MCF 10A (cell line): ENCODE measurements around the gene SPEF2. TPM values are rescaled to one million over a fixed set of nuclear protein-coding genes. Genes with fewer than 3 reads are reported as not detected.

Source experiments
- BruUV-seq: library from RNA; stranded (reverse); fragments of 400-500 nt; replicated peaks from 2 replicates; lab custom pipeline; 2021; lab: Mats Ljungman, UMichigan
- CTCF ChIA-PET: fragments of 300-600 bp; sonication (Branson Sonifier 250); formaldehyde crosslinking; extraction: SDS; loops from one replicate; lab custom pipeline; 2021; ENCODE audit warnings: antibody characterized with exemption, inconsistent platforms; lab: Yijun Ruan, JAX
- POLR2A ChIA-PET: fragments of 300-600, 350-650 bp; sonication (Branson Sonifier 250); formaldehyde crosslinking; extraction: SDS; loops from one replicate; lab custom pipeline; 2020; ENCODE audit warnings: antibody characterized with exemption, inconsistent platforms; lab: Yijun Ruan, JAX
- DNase-seq: peaks from one replicate; pipeline ENCODE4 v3.0.0-alpha.2; 2018; ENCODE audit not compliant: unreplicated experiment
- H3K27ac Mint-ChIP-seq: one replicate; pipeline ENCODE4 v1.8.0; 2022; ENCODE audit warnings: mild to moderate bottlenecking, low read depth, mixed read lengths; ENCODE audit not compliant: unreplicated experiment
- H3K27me3 Mint-ChIP-seq: one replicate; pipeline ENCODE4 v1.8.0; 2022; ENCODE audit warnings: mixed read lengths; ENCODE audit not compliant: insufficient read depth, unreplicated experiment
- H3K36me3 Mint-ChIP-seq: one replicate; pipeline ENCODE4 v1.8.0; 2022; ENCODE audit warnings: mild to moderate bottlenecking, moderate library complexity, mixed read lengths; ENCODE audit not compliant: insufficient read depth, unreplicated experiment
- H3K4me1 Mint-ChIP-seq: one replicate; pipeline ENCODE4 v1.8.0; 2022; ENCODE audit warnings: mixed read lengths; ENCODE audit not compliant: insufficient read depth, unreplicated experiment
- H3K4me3 Mint-ChIP-seq: one replicate; pipeline ENCODE4 v1.8.0; 2022; ENCODE audit warnings: mild to moderate bottlenecking, moderate library complexity, mixed read lengths; ENCODE audit not compliant: unreplicated experiment
- H3K9me3 Mint-ChIP-seq: one replicate; pipeline ENCODE4 v1.8.0; 2022; ENCODE audit warnings: mixed read lengths; ENCODE audit not compliant: unreplicated experiment
- CTCF ChIP-seq: fragments of 200-600 bp; IDR thresholded peaks from one replicate; pipeline ENCODE4 v1.8.0; 2022; ENCODE audit warnings: antibody characterized with exemption, mild to moderate bottlenecking; ENCODE audit not compliant: unreplicated experiment
- intact Hi-C: fragments of 100-400 bp; cut with micrococcal nuclease; formaldehyde crosslinking; loops from 2 replicates; pipeline ENCODE4 v1.14.1; 2022
- total RNA-seq: library from RNA; stranded (reverse); gene quantifications from 2 replicates; pipeline ENCODE4 v1.2.3, GENCODE V29; 2022

The SPEF2 gene
- total RNA-seq, 1 experiment from 2014 or later = 5.3 TPM

GRCh38 chr5:35623991-35624390 is 6.3 kb downstream of the SPEF2 start:
- Mint-ChIP-seq H3K27me3 (no peaks in the 10 kb centered on the region), H3K27ac (no peak overlapping the region), H3K9me3 (no peaks in the 10 kb centered on the region), H3K4me3 (no peak overlapping the region), H3K4me1 (no peaks in the 10 kb centered on the region), H3K36me3 (no peaks in the 10 kb centered on the region)
- intact Hi-C loops = no loop called here
- DNase-seq = no peak
- no peak for TF ChIP-seq CTCF
- ChIA-PET POLR2A (no interaction called here), CTCF (no interaction called here)
- no TSS peak for BruUV-seq

GRCh38 chr5:35626108-35626507 is 8.4 kb downstream of the SPEF2 start:
- Mint-ChIP-seq H3K27ac (no peak overlapping the region), H3K36me3 (no peaks in the 10 kb centered on the region), H3K9me3 (no peaks in the 10 kb centered on the region), H3K4me1 (no peaks in the 10 kb centered on the region), H3K27me3 (no peaks in the 10 kb centered on the region), H3K4me3 (no peak overlapping the region)
- POLR2A ChIA-PET = interaction anchor here (1.0 kb wide), 1 partner anchor 12 kb away, joined by 3 read pairs; no protein-coding TSS in a partner anchor
- CTCF ChIA-PET = interaction anchor here (0.7 to 2.2 kb wide), 2 partner anchors 8 to 26 kb away, joined by 3 to 14 read pairs; partner anchors contain the start of gene SPEF2
- no peak for TF ChIP-seq CTCF
- no TSS peak for BruUV-seq
- DNase-seq = no peak
- intact Hi-C loops = no loop called here

- Mint-ChIP-seq H3K27me3 (no peaks in the 10 kb centered on the region), H3K4me3 (no peak overlapping the region), H3K4me1 (no peaks in the 10 kb centered on the region), H3K27ac (no peak overlapping the region), H3K9me3 (no peaks in the 10 kb centered on the region), H3K36me3 (no peaks in the 10 kb centered on the region)
- BruUV-seq = no TSS peak
- intact Hi-C loops = no loop called here
- no peak for DNase-seq
- CTCF ChIA-PET = interaction anchor here (0.5 to 2.2 kb wide), 2 partner anchors 9 to 149 kb away, joined by 3 to 14 read pairs; partner anchors contain the start of gene SPEF2
- POLR2A ChIA-PET = interaction anchor here (1.0 kb wide), 1 partner anchor 11 kb away, joined by 3 read pairs; no protein-coding TSS in a partner anchor
- no peak for TF ChIP-seq CTCF
These were observed 8.9 kb downstream of the SPEF2 start for GRCh38 chr5:35626553-35626952.

GRCh38 chr5:35634326-35634725 is 16.7 kb downstream of the SPEF2 start:
- no peak overlapping the region for H3K4me3 Mint-ChIP-seq
- no peak for TF ChIP-seq CTCF
- no peaks in the 10 kb centered on the region for H3K27me3 Mint-ChIP-seq
- DNase-seq = no peak
- no peak overlapping the region for H3K27ac Mint-ChIP-seq
- intact Hi-C loops = no loop called here
- ChIA-PET POLR2A (no interaction called here), CTCF (no interaction called here)
- peaks cover 21% of the 10 kb centered on the region for H3K9me3 Mint-ChIP-seq
- no peaks in the 10 kb centered on the region for H3K4me1 Mint-ChIP-seq
- no peaks in the 10 kb centered on the region for H3K36me3 Mint-ChIP-seq
- BruUV-seq = no TSS peak
